ENCODE results near the gene PIK3R4. TPM values are rescaled to one million over a fixed set of nuclear protein-coding genes. Genes with fewer than 3 reads are reported as not detected.

PIK3R4 gene
- 30.8 and 34.7 TPM in 2 replicates for total RNA-seq

GRCh38 chr3:130746246-130747039 lies at the start of gene PIK3R4:
Gene PIK3R4 (minus strand): TSS chr3:130746829. CDS start chr3:130745218, 1,611 bp downstream.
- Mint-ChIP-seq H3K27me3 (no peaks in the 10 kb centered on the region), H3K36me3 (ENCODE audit: low read depth) (peaks cover 20% of the 10 kb centered on the region), H3K9me3 (no peaks in the 10 kb centered on the region), H3K4me3 (peak within 1 kb of the TSS; percentile 90), H3K4me1 (peaks cover 41% of the 10 kb centered on the region), H3K27ac (peak within 1 kb of the TSS; percentile 96)
- peak; percentile 99 for DNase-seq
- intact Hi-C loops (cut with micrococcal nuclease), result loop anchor here (1.0 to 2.0 kb wide), 6 partner anchors 13 to 756 kb away; partner anchors contain the start of genes ASTE1, MRPL3 and NEK11

- DNase-seq, result no peak
- H3K9me3 Mint-ChIP-seq, result no peaks in the 10 kb centered on the region
- H3K27ac Mint-ChIP-seq, result no peak overlapping the region
- H3K27me3 Mint-ChIP-seq, result peaks cover 51% of the 10 kb centered on the region
- intact Hi-C loops (cut with micrococcal nuclease), result no loop called here
- H3K4me1 Mint-ChIP-seq, result no peaks in the 10 kb centered on the region
- no peaks in the 10 kb centered on the region for H3K36me3 Mint-ChIP-seq (ENCODE audit: low read depth)
- H3K4me3 Mint-ChIP-seq, result no peak overlapping the region
Measured at GRCh38 chr3:130795396-130795795, 48.8 kb upstream of the PIK3R4 start.

DNA sequence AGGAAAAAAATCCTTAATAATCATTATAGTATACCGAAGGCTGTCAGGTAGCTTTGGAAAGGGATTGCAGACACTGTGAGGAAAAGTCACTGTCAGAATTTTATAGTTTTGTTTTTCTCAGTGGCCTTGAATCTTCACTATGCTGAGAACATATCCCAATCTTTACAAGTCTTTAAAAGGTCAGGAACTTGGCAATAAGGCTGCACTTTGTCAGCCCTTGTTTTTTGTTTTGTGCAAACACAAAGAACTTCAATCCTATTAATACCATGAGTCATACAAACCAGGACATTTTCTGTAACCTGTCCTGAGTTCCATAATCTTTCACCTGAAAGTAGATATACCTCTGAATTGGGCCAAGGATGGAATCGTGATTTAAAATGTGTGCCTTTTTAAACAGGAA lies 45.6 kb upstream of the PIK3R4 start:
- intact Hi-C loops (cut with micrococcal nuclease), result no loop called here
- Mint-ChIP-seq H3K27ac (no peak overlapping the region), H3K36me3 (ENCODE audit: low read depth) (no peaks in the 10 kb centered on the region), H3K4me3 (no peak overlapping the region), H3K4me1 (no peaks in the 10 kb centered on the region), H3K27me3 (peaks cover 36% of the 10 kb centered on the region), H3K9me3 (no peaks in the 10 kb centered on the region)
- no peak for DNase-seq

- H3K4me1 Mint-ChIP-seq, result no peaks in the 10 kb centered on the region
- intact Hi-C loops (cut with micrococcal nuclease), result no loop called here
- no peaks in the 10 kb centered on the region for H3K36me3 Mint-ChIP-seq (ENCODE audit: low read depth)
- peaks cover 44% of the 10 kb centered on the region for H3K27me3 Mint-ChIP-seq
- no peaks in the 10 kb centered on the region for H3K9me3 Mint-ChIP-seq
- no peak overlapping the region for H3K27ac Mint-ChIP-seq
- H3K4me3 Mint-ChIP-seq, result no peak overlapping the region
- no peak for DNase-seq
Measured at GRCh38 chr3:130789782-130790322, 43.2 kb upstream of the PIK3R4 start.

- Mint-ChIP-seq H3K4me3 (no peak overlapping the region), H3K27me3 (peaks cover 31% of the 10 kb centered on the region), H3K36me3 (ENCODE audit: low read depth) (no peaks in the 10 kb centered on the region), H3K4me1 (no peaks in the 10 kb centered on the region), H3K9me3 (no peaks in the 10 kb centered on the region), H3K27ac (no peak overlapping the region)
- intact Hi-C loops (cut with micrococcal nuclease), result no loop called here
- DNase-seq, result no peak
Measured at GRCh38 chr3:130787422-130788068, 40.9 kb upstream of the PIK3R4 start.

GRCh38 chr3:130786306-130786705 lies 39.7 kb upstream of the PIK3R4 start:
- H3K9me3 Mint-ChIP-seq, result no peaks in the 10 kb centered on the region
- no peak overlapping the region for H3K4me3 Mint-ChIP-seq
- no peaks in the 10 kb centered on the region for H3K4me1 Mint-ChIP-seq
- no peak overlapping the region for H3K27ac Mint-ChIP-seq
- H3K27me3 Mint-ChIP-seq, result peaks cover 24% of the 10 kb centered on the region
- DNase-seq, result no peak
- intact Hi-C loops (cut with micrococcal nuclease), result no loop called here
- no peaks in the 10 kb centered on the region for H3K36me3 Mint-ChIP-seq (ENCODE audit: low read depth)

- Mint-ChIP-seq H3K27ac (no peak overlapping the region), H3K4me1 (no peaks in the 10 kb centered on the region), H3K27me3 (peaks cover 23% of the 10 kb centered on the region), H3K9me3 (no peaks in the 10 kb centered on the region), H3K36me3 (ENCODE audit: low read depth) (no peaks in the 10 kb centered on the region), H3K4me3 (no peak overlapping the region)
- no peak for DNase-seq
- intact Hi-C loops (cut with micrococcal nuclease), result no loop called here
Measured at GRCh38 chr3:130783629-130784028, 37.0 kb upstream of the PIK3R4 start.

- H3K4me3 Mint-ChIP-seq, result no peak overlapping the region
- H3K27me3 Mint-ChIP-seq, result peaks cover 31% of the 10 kb centered on the region
- no peak overlapping the region for H3K27ac Mint-ChIP-seq
- no peaks in the 10 kb centered on the region for H3K9me3 Mint-ChIP-seq
- DNase-seq, result no peak
- intact Hi-C loops (cut with micrococcal nuclease), result no loop called here
- no peaks in the 10 kb centered on the region for H3K36me3 Mint-ChIP-seq (ENCODE audit: low read depth)
- H3K4me1 Mint-ChIP-seq, result no peaks in the 10 kb centered on the region
Measured at GRCh38 chr3:130779486-130779885, 32.9 kb upstream of the PIK3R4 start.

DNA sequence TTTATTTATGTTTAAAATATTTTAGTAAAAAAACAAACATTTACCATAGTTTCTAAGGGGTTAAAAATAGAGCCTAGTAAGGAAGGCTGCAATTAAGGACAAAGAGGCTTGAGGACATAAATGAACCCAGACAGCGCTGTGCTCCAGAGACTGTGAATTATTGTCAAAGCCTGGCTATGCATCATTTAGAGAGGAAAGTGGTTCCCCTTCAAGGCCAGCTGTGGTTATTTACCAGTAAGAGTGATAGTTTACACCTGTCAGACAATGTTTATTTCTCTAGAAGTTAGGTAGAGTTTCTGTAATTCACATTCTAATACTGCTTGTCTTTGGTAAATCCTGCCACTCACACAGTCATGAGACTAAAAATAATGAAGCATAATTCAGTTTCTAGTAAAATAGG lies 32.4 kb upstream of the PIK3R4 start:
- H3K9me3 Mint-ChIP-seq, result no peaks in the 10 kb centered on the region
- H3K27ac Mint-ChIP-seq, result no peak overlapping the region
- H3K36me3 Mint-ChIP-seq (ENCODE audit: low read depth), result no peaks in the 10 kb centered on the region
- intact Hi-C loops (cut with micrococcal nuclease), result no loop called here
- no peaks in the 10 kb centered on the region for H3K4me1 Mint-ChIP-seq
- no peak overlapping the region for H3K4me3 Mint-ChIP-seq
- peaks cover 32% of the 10 kb centered on the region for H3K27me3 Mint-ChIP-seq
- DNase-seq, result no peak

DNA sequence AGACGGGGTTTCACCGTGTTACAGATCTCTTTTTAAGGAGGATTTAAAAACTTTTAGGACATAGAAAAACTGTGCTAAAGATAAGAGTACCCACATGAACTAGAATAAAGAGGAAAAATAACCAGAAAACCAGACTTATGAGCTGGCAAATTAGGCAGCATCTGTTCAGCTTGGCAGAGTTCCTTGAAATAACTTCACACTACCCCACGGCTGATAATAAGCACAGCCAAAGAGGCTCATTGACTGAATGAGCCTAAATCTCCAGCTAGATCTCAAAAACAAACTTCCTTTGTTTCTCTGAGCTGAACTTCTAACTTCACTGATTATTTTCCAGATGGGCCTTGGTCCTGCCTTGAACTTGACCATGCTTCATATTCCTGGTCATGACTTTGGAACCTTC lies 26.7 kb upstream of the PIK3R4 start:
- Mint-ChIP-seq H3K9me3 (no peaks in the 10 kb centered on the region), H3K27ac (no peak overlapping the region), H3K27me3 (peaks cover 36% of the 10 kb centered on the region), H3K4me3 (no peak overlapping the region), H3K36me3 (ENCODE audit: low read depth) (no peaks in the 10 kb centered on the region), H3K4me1 (no peaks in the 10 kb centered on the region)
- intact Hi-C loops (cut with micrococcal nuclease), result no loop called here
- no peak for DNase-seq

GRCh38 chr3:130772129-130772528 lies 25.5 kb upstream of the PIK3R4 start:
- H3K27me3 Mint-ChIP-seq, result peaks cover 36% of the 10 kb centered on the region
- intact Hi-C loops (cut with micrococcal nuclease), result no loop called here
- H3K4me3 Mint-ChIP-seq, result no peak overlapping the region

DNA sequence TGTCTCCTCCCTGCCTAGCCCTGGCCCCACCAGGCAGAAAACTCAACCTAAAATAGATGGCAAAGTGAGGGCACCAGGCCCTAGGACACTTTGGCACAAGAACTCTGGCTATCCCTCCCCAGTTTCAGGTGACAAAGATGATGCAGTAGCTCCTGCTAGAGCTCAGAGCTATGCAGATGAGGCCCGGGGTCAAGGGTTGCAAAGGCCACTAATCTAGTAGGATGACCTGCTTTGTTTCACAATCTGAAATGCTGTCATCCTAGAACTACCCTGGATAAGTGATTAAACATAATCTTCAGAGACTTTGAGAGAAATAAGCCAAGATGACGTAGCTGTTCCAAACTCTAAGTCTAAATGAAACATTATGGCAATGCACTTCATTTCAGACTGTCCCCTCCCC lies 24.0 kb upstream of the PIK3R4 start:
- H3K9me3 Mint-ChIP-seq, result no peaks in the 10 kb centered on the region
- H3K4me3 Mint-ChIP-seq, result no peak overlapping the region
- intact Hi-C loops (cut with micrococcal nuclease), result no loop called here
- H3K36me3 Mint-ChIP-seq (ENCODE audit: low read depth), result no peaks in the 10 kb centered on the region
- H3K27ac Mint-ChIP-seq, result no peak overlapping the region
- no peaks in the 10 kb centered on the region for H3K4me1 Mint-ChIP-seq
- no peak for DNase-seq
- peaks cover 37% of the 10 kb centered on the region for H3K27me3 Mint-ChIP-seq

More at GRCh38 chr3:130772129-130772528, 25.5 kb upstream of the PIK3R4 start:
- H3K4me1 Mint-ChIP-seq, result no peaks in the 10 kb centered on the region
- H3K9me3 Mint-ChIP-seq, result no peaks in the 10 kb centered on the region
- H3K27ac Mint-ChIP-seq, result no peak overlapping the region
- no peaks in the 10 kb centered on the region for H3K36me3 Mint-ChIP-seq (ENCODE audit: low read depth)
- no peak for DNase-seq

- Mint-ChIP-seq H3K27ac (no peak overlapping the region), H3K27me3 (peaks cover 24% of the 10 kb centered on the region), H3K4me3 (no peak overlapping the region), H3K4me1 (peaks cover 9% of the 10 kb centered on the region), H3K9me3 (no peaks in the 10 kb centered on the region), H3K36me3 (ENCODE audit: low read depth) (no peaks in the 10 kb centered on the region)
- intact Hi-C loops (cut with micrococcal nuclease), result no loop called here
- DNase-seq, result no peak
Measured at GRCh38 chr3:130761730-130762311, 15.2 kb upstream of the PIK3R4 start.

GRCh38 chr3:130760922-130761321 lies 14.3 kb upstream of the PIK3R4 start:
- Mint-ChIP-seq H3K9me3 (no peaks in the 10 kb centered on the region), H3K4me3 (no peak overlapping the region), H3K4me1 (peaks cover 9% of the 10 kb centered on the region), H3K36me3 (ENCODE audit: low read depth) (no peaks in the 10 kb centered on the region), H3K27ac (no peak overlapping the region), H3K27me3 (peaks cover 18% of the 10 kb centered on the region)
- DNase-seq, result no peak
- intact Hi-C loops (cut with micrococcal nuclease), result no loop called here

Data from activated CD4-positive, alpha-beta T cell treated with anti-CD3 and anti-CD28 coated beads, Interleukin-2, amount 10 ng/mL, durations not matched to agents 24 days and 14 days (primary cell).